Bone marrow (tissue), 2 donors: ENCODE results near the gene SULT1C2.

Experiments used
- DNase-seq, 2 donors: peaks; one replicate each; lab custom pipeline; 2025; lab: John Stamatoyannopoulos, UW

SULT1C2 gene

DNA sequence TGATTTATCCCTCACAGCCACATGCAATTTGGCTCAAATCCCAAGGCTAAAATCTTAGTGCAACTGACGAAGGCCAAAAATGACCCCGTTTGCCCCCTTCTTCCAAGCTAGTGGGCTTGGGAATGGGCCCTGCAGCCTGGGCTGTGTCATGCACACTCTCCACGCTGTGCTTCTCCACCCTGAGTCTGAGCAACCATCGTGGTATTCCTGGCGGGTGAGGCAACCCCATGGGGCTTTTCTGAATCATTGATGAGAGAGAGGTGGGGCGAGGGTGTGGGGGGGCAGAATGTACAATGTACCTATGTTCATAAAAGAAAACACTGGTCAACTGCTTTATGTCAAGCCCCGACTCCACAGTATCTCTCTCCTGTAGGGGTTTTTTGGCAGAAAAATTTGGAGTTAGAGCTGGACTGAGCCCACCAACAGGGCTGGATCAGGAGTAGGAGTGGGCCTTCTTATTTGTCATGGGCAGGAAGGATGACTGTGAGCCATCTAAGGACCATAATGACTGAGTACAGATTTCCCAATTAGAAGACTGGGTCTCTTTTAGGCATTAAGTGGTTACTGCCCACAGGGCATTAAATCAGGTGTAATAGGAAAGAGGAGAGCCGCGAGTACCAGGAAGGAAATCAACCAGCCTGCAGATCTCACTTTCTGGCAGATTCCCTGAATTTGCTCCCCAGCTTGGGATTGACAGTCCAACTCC, 8.9 kb downstream of the SULT1C2 start:
- DNase-seq = no peak

- DNase-seq = no peak
Observed at GRCh38 chr2:108301558-108301957, 12.9 kb downstream of the SULT1C2 start.

DNA sequence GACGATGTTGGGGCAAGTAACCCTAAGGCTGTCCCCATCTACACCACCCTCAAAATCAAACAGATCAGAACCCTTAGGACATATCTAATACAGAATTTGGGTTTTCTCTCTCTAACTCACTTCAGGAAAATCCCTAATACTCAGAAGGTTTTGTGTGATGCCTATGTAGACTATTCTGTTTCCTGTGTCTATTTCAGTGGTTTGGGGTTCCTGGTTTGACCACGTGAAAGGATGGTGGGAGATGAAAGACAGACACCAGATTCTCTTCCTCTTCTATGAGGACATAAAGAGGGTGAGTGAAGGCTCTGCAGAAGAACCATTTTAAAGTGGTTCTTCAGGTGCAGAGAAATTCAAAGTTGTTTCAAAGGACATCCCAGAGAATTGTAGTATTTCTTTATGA, 16.3 kb downstream of the SULT1C2 start:
- no peak for DNase-seq

- DNase-seq = no peak
Observed at GRCh38 chr2:108305901-108306300, 17.2 kb downstream of the SULT1C2 start.

DNA sequence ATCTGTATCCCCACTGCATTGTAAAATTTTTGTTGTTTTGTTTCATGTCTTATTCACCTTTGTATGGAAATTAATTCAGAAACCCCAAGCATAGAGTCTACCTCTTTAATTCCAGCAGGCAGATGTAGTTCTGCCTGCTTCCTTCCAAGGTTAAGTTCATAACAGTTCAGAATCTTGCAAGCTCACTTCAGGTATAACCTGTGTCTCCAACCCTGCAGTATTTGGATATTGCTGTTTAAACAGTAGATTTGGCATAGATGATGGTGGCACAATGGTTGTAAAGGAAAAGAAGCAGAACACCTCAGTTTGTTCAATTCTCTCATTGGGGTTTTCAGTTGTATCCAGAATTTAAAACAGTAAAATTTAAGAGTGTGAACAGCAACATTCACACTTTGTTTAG, 21.2 kb downstream of the SULT1C2 start:
- no peak for DNase-seq

GRCh38 chr2:108314586-108315296, 26.0 kb downstream of the SULT1C2 start:
- no peak for DNase-seq

DNA sequence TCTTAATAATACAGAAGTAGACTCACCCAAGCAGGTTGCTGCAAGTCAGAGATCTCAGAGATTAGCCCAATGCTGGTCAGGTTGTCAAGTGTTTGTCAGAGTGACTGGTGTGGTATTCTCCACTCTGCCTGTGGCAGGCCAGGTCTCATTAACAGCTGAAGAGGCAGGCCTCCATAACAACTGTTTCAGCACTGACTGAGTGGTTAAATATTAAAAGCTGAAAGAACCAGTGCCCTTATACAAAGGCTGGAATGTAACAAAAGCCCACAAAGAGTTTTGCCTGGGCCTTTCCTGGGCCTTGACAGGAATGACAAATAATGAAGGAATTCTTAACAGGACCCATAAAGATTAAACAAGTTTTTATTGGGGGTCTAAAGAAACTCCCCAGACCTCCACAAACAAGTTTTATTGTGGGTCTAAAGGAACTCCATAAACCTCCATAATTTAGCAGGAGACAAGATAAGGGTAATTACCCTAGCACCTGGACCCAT, 26.8 kb downstream of the SULT1C2 start:
- no peak for DNase-seq

GRCh38 chr2:108316033-108316432, 27.3 kb downstream of the SULT1C2 start:
- no peak for DNase-seq

DNA sequence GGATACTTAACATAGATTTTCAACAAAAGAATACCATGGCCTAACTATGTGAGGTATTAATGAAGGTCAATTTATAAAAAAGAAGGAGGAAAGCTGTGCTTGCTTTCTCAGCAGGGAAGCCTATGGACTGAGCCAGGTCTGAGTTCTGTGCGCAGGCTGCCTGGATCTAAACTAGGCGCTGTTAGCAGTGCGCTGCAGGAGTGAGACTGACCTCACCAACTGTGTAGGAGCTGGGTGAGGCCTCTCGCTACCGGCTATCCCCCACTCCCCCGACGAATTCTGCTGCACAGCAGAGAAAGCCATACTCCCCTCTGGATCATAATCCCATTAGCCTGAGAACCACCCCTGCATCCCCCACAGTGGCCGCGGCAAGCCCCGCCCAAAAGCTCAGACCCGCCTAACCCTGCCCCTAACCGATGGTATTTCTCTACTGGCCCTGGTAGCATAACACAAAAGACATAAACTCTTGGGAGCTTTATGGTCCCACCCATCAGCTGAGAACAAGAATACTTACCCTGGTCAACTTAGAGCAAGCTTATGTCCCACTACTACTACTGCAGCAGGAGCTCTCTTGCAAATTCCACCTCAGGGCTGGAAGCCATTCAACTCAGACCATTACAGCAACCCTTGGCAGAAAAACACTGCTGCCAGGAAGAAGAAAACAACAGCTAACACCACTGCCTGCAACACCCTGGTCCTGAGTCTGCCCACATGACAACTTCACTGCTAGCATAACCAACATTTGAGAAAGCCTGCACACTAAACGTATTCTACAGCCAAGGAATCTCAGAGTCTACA, 28.0 kb downstream of the SULT1C2 start:
- no peak for DNase-seq

DNA sequence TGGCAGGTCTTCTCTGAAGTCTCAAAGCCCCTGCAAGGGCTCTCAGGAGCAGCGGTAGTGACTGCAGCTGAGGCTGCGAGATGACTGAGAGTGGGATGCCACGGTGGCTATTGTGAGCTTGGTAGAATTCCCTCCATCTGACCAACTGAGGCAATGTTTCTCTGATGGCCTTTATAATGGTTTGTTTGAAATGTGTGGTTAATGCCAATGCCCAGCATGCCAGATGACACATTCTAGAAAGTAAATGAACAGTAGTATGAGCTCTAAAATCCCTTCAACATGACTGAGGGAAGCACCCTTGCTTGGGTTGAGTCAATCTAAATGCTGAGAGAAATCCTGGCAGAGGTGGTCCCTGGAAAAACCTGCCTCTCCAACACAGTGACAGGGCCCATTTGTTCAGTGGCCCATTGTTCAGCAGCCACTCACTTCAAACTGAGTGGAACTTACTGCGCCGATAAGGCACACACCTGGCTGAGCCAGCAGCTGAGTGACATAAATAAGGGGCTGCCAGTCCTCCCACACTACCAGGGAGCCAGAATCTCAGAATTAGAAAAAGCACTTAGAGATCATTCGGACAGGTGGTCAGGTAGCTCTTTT, 31.7 kb downstream of the SULT1C2 start:
- DNase-seq = no peak

- DNase-seq = no peak
Observed at GRCh38 chr2:108323619-108324018, 34.9 kb downstream of the SULT1C2 start.

GRCh38 chr2:108324531-108325255, 36.0 kb downstream of the SULT1C2 start:
- no peak for DNase-seq

DNA sequence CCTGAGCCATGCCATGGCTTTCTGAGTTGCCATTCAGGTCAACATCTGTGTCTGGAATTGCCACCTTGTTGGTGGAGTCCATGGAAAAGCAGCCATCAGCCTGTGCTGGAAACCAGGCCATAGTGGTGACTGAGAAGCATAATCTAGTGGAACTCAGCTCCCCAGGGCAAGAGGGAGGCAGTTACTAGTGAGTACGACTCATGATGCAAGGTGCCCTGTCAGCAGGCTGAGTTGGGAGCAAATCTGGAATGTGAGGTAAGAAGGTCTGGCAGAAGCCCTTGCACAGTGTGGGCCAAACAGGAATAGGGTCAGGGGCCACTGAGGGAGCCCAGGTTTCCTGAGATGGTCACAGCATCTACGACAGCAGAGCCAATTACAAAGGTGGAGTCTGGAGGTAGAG, 37.1 kb downstream of the SULT1C2 start:
- no peak for DNase-seq

DNA sequence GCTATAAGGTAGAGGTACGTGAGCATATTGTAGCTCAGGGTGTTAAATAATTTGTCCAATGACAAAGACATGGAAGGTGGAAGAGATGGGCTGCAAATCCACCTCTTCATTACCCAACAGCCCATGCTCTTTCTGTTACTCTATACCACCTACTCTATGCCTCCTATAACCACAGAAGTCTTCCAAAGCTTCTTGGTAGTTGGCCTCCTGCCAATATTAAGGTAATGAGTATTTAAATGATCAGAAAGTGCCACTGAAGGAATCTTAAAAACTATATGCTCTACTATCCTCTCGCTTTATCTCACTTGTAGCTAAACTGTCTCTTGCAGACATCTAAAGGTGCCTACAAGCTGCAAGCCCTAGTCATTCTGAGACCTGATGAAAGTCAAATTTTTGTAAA, 41.1 kb downstream of the SULT1C2 start:
- no peak for DNase-seq

GRCh38 chr2:108330979-108331378, 42.3 kb downstream of the SULT1C2 start:
- no peak for DNase-seq

- no peak for DNase-seq
Observed at GRCh38 chr2:108345951-108346350, 57.3 kb downstream of the SULT1C2 start.

GRCh38 chr2:108346827-108347226, 58.1 kb downstream of the SULT1C2 start:
- DNase-seq = no peak

GRCh38 chr2:108347786-108348185, 59.1 kb downstream of the SULT1C2 start:
- DNase-seq = no peak

DNA sequence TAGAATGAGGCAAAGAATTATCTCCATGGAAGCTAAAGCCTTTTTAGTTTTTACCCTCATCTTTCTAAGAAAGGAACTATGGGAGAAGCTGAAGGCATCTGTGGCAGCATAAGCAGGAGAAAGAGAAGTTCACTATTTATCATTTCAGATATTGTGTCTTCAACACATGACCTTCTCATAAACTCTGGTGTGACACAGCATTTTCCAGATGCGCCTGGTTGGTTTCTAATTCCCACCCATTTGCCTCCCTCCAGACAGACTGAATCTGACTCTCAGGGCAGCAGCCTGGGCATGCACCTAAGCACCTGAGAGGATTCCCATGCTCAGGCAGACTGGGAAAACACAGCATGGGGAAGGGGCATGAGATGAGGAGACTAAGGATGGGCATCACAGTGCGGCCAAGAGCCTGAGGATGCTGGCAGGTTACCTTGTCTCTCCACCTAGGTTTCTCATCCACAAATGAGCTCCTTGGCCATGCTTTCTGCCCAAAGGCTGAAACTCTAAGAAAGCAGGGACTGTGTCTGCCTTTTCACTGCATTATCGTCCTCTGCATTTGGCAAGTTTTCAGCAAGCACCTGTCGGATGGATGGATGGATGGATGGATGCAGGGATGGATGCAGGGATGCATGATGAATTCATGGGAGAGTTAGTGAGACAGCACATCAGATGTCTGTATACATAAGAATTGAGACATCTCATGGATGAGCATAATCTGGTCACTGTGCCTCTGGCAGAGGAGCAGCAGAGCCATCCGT, 60.3 kb downstream of the SULT1C2 start:
- no peak for DNase-seq

- DNase-seq = no peak
Observed at GRCh38 chr2:108349571-108349928, 60.9 kb downstream of the SULT1C2 start.

DNA sequence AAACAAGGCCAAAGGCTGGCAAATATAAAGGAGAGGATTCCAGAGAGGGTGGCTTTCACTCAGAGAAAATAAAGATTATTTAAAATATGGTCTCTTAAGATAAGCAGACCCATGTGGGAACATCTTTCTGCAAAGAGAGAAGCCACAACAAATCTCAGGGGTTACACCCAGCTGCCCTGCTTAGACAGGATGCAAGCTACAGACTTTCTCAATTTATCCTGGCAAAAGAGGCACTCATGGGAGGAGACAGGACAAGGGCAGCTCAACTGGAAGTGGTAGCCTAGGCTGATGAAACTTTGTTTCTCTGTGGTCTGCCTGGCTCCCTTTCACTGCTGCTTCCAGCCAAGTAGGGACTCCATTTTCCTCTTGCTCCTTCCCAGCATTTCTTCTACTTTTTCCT, 63.2 kb downstream of the SULT1C2 start:
- no peak for DNase-seq
